ENCODE data around the gene TNN. TPM values are rescaled to one million over a fixed set of nuclear protein-coding genes. Genes with fewer than 3 reads are reported as not detected.

TNN gene
- total RNA-seq, 2 donors from 2014 or later = 0.09 TPM; not detected in 1

- no peak overlapping the region for H3K4me3 ChIP-seq (ENCODE audit: low read length)
- Mint-ChIP-seq H3K36me3 (ENCODE audit: low read depth) (no peaks in the 10 kb centered on the region), H3K4me1 (no peaks in the 10 kb centered on the region), H3K27me3 (ENCODE audit: insufficient read depth) (peaks cover 5% of the 10 kb centered on the region), H3K27ac (no peak overlapping the region), H3K4me3 (no peak overlapping the region), H3K9me3 (no peaks in the 10 kb centered on the region)
- no peak overlapping the region for H3K9ac ChIP-seq (ENCODE audit: extremely low read depth, low read length, poor library complexity, severe bottlenecking)
- DNase-seq = no peak
- H3K27ac ChIP-seq (ENCODE audit: low read depth, low read length) = no peak overlapping the region
- H3K27me3 ChIP-seq (ENCODE audit: control insufficient read depth, insufficient read depth, low read length, poor library complexity, severe bottlenecking) = no peaks in the 10 kb centered on the region
- no peaks in the 10 kb centered on the region for H3K36me3 ChIP-seq (ENCODE audit: control insufficient read depth, insufficient read depth, low read length)
- WGBS, 2 experiments (ENCODE audit: insufficient coverage in 1 of 2, insufficient read length in 1 of 2) = 90 to 97% methylated on average over 13 to 32 of the region's 32 CpGs
- no peaks in the 10 kb centered on the region for H3K9me3 ChIP-seq (ENCODE audit: control insufficient read depth, low read length)
- TF ChIP-seq CTCF (conservative IDR thresholded peaks at IDR 0.05) = no peak
- no peaks in the 10 kb centered on the region for H3K4me1 ChIP-seq (ENCODE audit: control insufficient read depth, insufficient read depth, low read length)
Observed at GRCh38 chr1:175045519-175045918, 22.1 kb upstream of the TNN start.

- no peak overlapping the region for H3K27ac ChIP-seq (ENCODE audit: low read depth, low read length)
- H3K27me3 ChIP-seq (ENCODE audit: control insufficient read depth, insufficient read depth, low read length, poor library complexity, severe bottlenecking) = no peaks in the 10 kb centered on the region
- Mint-ChIP-seq H3K4me3 (no peak overlapping the region), H3K27ac (no peak overlapping the region), H3K4me1 (no peaks in the 10 kb centered on the region), H3K9me3 (no peaks in the 10 kb centered on the region), H3K36me3 (ENCODE audit: low read depth) (no peaks in the 10 kb centered on the region), H3K27me3 (ENCODE audit: insufficient read depth) (peaks cover 11% of the 10 kb centered on the region)
- no peaks in the 10 kb centered on the region for H3K9me3 ChIP-seq (ENCODE audit: control insufficient read depth, low read length)
- 93 to 100% methylated on average over 1 of the region's 2 CpGs for WGBS, 2 experiments (ENCODE audit: insufficient coverage in 1 of 2, insufficient read length in 1 of 2)
- DNase-seq = no peak
- TF ChIP-seq CTCF (conservative IDR thresholded peaks at IDR 0.05) = no peak
- H3K9ac ChIP-seq (ENCODE audit: extremely low read depth, low read length, poor library complexity, severe bottlenecking) = no peak overlapping the region
- H3K4me3 ChIP-seq (ENCODE audit: low read length) = no peak overlapping the region
- H3K4me1 ChIP-seq (ENCODE audit: control insufficient read depth, insufficient read depth, low read length) = no peaks in the 10 kb centered on the region
- H3K36me3 ChIP-seq (ENCODE audit: control insufficient read depth, insufficient read depth, low read length) = no peaks in the 10 kb centered on the region
Observed at GRCh38 chr1:175050992-175051391, 16.6 kb upstream of the TNN start.

GRCh38 chr1:175054736-175055135 is 12.9 kb upstream of the TNN start:
- no peak for DNase-seq
- Histone ChIP-seq H3K9me3 (ENCODE audit: control insufficient read depth, low read length) (no peaks in the 10 kb centered on the region), H3K27ac (ENCODE audit: low read depth, low read length) (no peak overlapping the region), H3K9ac (ENCODE audit: extremely low read depth, low read length, poor library complexity, severe bottlenecking) (no peak overlapping the region), H3K4me3 (ENCODE audit: low read length) (no peak overlapping the region), H3K27me3 (ENCODE audit: control insufficient read depth, insufficient read depth, low read length, poor library complexity, severe bottlenecking) (no peaks in the 10 kb centered on the region), H3K36me3 (ENCODE audit: control insufficient read depth, insufficient read depth, low read length) (no peaks in the 10 kb centered on the region), H3K4me1 (ENCODE audit: control insufficient read depth, insufficient read depth, low read length) (no peaks in the 10 kb centered on the region)
- Mint-ChIP-seq H3K27ac (no peak overlapping the region), H3K36me3 (ENCODE audit: low read depth) (no peaks in the 10 kb centered on the region), H3K9me3 (no peaks in the 10 kb centered on the region), H3K4me3 (no peak overlapping the region), H3K4me1 (no peaks in the 10 kb centered on the region), H3K27me3 (ENCODE audit: insufficient read depth) (peaks cover 8% of the 10 kb centered on the region)
- WGBS, 2 experiments (ENCODE audit: insufficient coverage in 1 of 2, insufficient read length in 1 of 2) = 94 to 100% methylated on average over 2 to 3 of the region's 3 CpGs
- no peak for TF ChIP-seq CTCF (conservative IDR thresholded peaks at IDR 0.05)

All from endodermal cell (in vitro differentiated cells).